SK-N-MC (cell line): ENCODE data around the gene ABHD17B.

Experiments used
- DNase-seq: peaks from one replicate; pipeline ENCODE4 v3.0.0-alpha.2; 2011; ENCODE audit warnings: low read depth, low spot score
- H3K27ac ChIP-seq: fragments of 200-600 bp; sonication (generic); 2 replicates; pipeline ENCODE4 v1.5.1; 2016; ENCODE audit warnings: mixed run types
- H3K36me3 ChIP-seq: fragments of 200-600 bp; sonication (generic); 2 replicates; pipeline ENCODE4 v1.6.1; 2017; ENCODE audit warnings: antibody characterized with exemption, low read length, mixed read lengths; ENCODE audit not compliant: insufficient read depth
- H3K4me3 ChIP-seq: fragments of 200-600 bp; sonication (generic); 2 replicates; pipeline ENCODE4 v1.5.1; 2016
- H3K9ac ChIP-seq: fragments of 200-600 bp; sonication (generic); 2 replicates; pipeline ENCODE4 v1.8.0; 2017; ENCODE audit warnings: mixed run types, mixed read lengths; ENCODE audit not compliant: insufficient read length
- H3K9me3 ChIP-seq: fragments of 200-600 bp; sonication (generic); 2 replicates; pipeline ENCODE4 v1.6.1; 2017; ENCODE audit warnings: low read depth, mild to moderate bottlenecking, antibody characterized with exemption, low read length, moderate library complexity, mixed read lengths
- EZH2 ChIP-seq: fragments of 200-600 bp; sonication (generic); IDR thresholded peaks from one replicate; pipeline ENCODE4 v1.6.1; 2017; ENCODE audit warnings: antibody characterized with exemption
- FOXP2 ChIP-seq: optimal IDR thresholded peaks from 2 replicates; pipeline ENCODE3; 2011; ENCODE audit warnings: mild to moderate bottlenecking, moderate library complexity; ENCODE audit not compliant: insufficient read depth; ENCODE audit errors: extremely low read length, control extremely low read depth
- POLR2AphosphoS5 ChIP-seq: IDR thresholded peaks from 2 replicates; pipeline ENCODE4 v1.6.1; 2012; ENCODE audit warnings: mild to moderate bottlenecking, low read depth, low read length, borderline replicate concordance

Gene ABHD17B

DNA sequence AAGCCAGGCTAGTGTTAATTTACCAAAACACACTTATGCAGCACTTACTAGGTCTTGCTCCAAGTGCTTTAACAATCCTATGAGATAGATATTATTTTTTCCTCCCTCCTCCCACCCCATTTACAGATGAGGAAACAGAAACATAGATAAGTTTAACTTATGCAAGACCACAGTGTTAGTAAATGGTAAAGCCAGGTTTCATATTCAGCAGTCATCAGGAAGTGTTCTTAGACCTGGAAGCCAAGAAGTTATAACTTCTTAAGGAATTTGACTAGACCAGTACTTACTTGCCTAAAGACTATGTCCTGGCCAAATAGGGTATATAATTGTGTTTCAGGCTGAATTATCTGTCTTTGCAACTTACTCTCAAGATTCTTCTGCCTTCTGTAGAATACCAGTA, 15.9 kb downstream of the ABHD17B start:
- Histone ChIP-seq H3K9ac (no peak overlapping the region), H3K27ac (no peak overlapping the region), H3K36me3 (no peaks in the 10 kb centered on the region), H3K4me3 (no peak overlapping the region), H3K9me3 (no peaks in the 10 kb centered on the region)
- no peak for DNase-seq
- no peak for TF ChIP-seq FOXP2
- TF ChIP-seq POLR2AphosphoS5: no peak
- TF ChIP-seq EZH2: no peak

DNA sequence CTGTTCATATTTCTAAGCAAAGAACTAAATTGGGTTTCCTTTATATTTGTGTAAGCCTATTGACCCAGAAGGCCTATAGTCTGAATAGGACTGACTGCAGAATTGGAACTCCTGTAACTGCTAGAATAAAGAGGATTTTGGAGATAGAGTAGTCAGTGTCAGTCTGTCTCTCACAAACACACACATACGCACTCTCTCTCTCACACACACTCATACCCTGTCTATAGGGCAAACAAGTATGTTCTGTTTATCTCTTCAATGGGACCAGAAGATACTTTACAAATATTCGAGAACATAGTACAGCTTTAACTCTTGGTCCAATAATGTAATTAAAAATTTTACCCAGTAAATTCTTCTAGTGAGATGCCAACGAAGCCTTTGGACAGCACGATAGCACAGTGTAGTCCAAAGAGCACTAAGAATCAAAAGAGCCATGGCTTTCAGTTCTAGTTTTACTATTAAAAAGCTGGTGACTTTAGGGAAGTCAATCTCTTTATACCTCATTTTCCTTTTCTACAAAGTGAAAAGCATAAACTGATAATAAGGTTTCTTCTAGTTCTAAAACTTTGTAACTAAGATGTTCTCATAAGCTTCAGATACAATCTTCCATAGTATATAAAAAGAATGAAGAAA, 19.3 kb downstream of the ABHD17B start:
- no peak overlapping the region for H3K4me3 ChIP-seq
- no peak for DNase-seq
- TF ChIP-seq EZH2 (no peak), FOXP2 (no peak), POLR2AphosphoS5 (no peak)
- no peaks in the 10 kb centered on the region for H3K9me3 ChIP-seq
- no peaks in the 10 kb centered on the region for H3K36me3 ChIP-seq
- no peak overlapping the region for H3K27ac ChIP-seq
- H3K9ac ChIP-seq: no peak overlapping the region

GRCh38 chr9:71890042-71890679, 20.8 kb downstream of the ABHD17B start:
- Histone ChIP-seq H3K36me3 (no peaks in the 10 kb centered on the region), H3K27ac (no peak overlapping the region), H3K9ac (no peak overlapping the region), H3K4me3 (no peak overlapping the region), H3K9me3 (no peaks in the 10 kb centered on the region)
- DNase-seq: no peak
- TF ChIP-seq POLR2AphosphoS5 (no peak), FOXP2 (no peak), EZH2 (no peak)

DNA sequence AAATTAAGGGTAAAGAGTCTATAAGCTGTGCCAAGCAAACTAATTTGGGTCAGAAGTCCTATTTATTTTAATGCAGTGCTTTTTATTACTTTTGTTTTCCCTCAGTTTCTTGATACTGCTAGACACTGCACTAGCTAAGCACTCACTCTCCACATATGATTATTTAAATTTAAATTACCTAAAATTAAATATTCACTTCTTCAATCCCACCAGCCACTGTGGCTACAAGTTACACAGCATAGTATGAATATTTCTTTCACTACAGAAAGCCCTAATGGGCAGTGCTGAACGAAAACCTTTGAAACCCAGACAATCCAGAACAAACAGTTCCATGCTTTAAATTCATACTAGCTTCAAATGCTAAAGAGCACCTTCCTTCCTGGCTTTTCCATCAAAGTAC, 23.6 kb downstream of the ABHD17B start:
- no peak overlapping the region for H3K27ac ChIP-seq
- peaks cover 9% of the 10 kb centered on the region; the same call in 1 of the 2 replicates for H3K9me3 ChIP-seq
- H3K9ac ChIP-seq: no peak overlapping the region
- TF ChIP-seq EZH2 (no peak), POLR2AphosphoS5 (no peak), FOXP2 (no peak)
- no peak for DNase-seq
- no peak overlapping the region for H3K4me3 ChIP-seq
- H3K36me3 ChIP-seq: no peaks in the 10 kb centered on the region

GRCh38 chr9:71886541-71886940, 24.5 kb downstream of the ABHD17B start:
- Histone ChIP-seq H3K4me3 (no peak overlapping the region), H3K9ac (no peak overlapping the region), H3K36me3 (no peaks in the 10 kb centered on the region), H3K9me3 (peaks cover 9% of the 10 kb centered on the region; the same call in 1 of the 2 replicates), H3K27ac (no peak overlapping the region)
- TF ChIP-seq EZH2 (no peak), FOXP2 (no peak), POLR2AphosphoS5 (no peak)
- DNase-seq: no peak

DNA sequence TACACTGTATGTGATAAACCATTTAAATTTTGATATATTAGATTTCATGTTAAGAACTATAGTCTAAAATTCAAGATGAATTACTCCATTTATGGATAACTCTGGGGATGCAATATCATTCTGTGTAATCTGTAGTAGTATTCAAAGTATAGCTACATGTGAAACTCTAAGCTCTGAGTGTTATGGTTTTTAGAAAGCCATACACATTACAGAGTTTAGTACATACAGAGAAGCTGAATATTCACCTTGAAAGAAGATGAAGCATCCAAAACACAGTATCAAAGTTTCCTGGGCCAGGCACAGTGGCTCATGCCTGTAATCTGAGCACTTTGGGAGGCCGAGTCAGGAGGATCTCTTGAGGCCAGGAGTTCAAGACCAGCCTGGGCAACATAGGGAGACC, 25.0 kb downstream of the ABHD17B start:
- TF ChIP-seq EZH2 (no peak), FOXP2 (no peak), POLR2AphosphoS5 (no peak)
- no peaks in the 10 kb centered on the region for H3K36me3 ChIP-seq
- H3K9me3 ChIP-seq: peaks cover 9% of the 10 kb centered on the region; the same call in 1 of the 2 replicates
- H3K27ac ChIP-seq: no peak overlapping the region
- DNase-seq: no peak
- no peak overlapping the region for H3K4me3 ChIP-seq
- H3K9ac ChIP-seq: no peak overlapping the region

DNA sequence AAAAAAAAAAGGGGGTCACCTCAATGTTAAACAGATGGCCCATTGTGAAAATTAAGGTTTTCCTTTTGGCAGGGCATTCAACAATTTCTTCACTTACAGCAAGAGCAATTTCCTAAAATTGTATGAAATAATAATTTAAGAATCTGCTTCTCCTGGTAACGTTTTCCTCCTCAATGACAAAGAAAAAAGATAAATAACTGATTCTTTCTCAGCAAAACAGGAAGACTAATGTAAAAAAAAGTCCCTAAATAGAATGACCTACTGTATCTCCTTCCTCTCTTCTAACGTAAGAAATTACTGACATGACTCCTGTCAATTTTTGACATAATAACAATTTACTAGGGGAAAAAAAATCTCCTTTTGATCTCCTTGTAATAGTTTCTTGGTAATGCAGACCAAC, 25.5 kb downstream of the ABHD17B start:
- no peak overlapping the region for H3K27ac ChIP-seq
- no peaks in the 10 kb centered on the region for H3K36me3 ChIP-seq
- no peak overlapping the region for H3K9ac ChIP-seq
- no peak for DNase-seq
- H3K9me3 ChIP-seq: peaks cover 11% of the 10 kb centered on the region; the same call in 1 of the 2 replicates
- no peak for TF ChIP-seq FOXP2
- TF ChIP-seq POLR2AphosphoS5: no peak
- TF ChIP-seq EZH2: no peak
- H3K4me3 ChIP-seq: no peak overlapping the region

- H3K9me3 ChIP-seq: peaks cover 17% of the 10 kb centered on the region; the same call in 1 of the 2 replicates
- no peak for DNase-seq
- no peak overlapping the region for H3K4me3 ChIP-seq
- no peak overlapping the region for H3K9ac ChIP-seq
- no peak for TF ChIP-seq FOXP2
- no peak for TF ChIP-seq POLR2AphosphoS5
- no peak for TF ChIP-seq EZH2
- no peaks in the 10 kb centered on the region for H3K36me3 ChIP-seq
- H3K27ac ChIP-seq: no peak overlapping the region
Observed at GRCh38 chr9:71884005-71884404, 27.0 kb downstream of the ABHD17B start.
